Testis (tissue), 3 donors: Measurements from ENCODE around the gene WDR4. TPM values are rescaled to one million over a fixed set of nuclear protein-coding genes. Genes with fewer than 3 reads are reported as not detected.

Experiments used
- DNase-seq: peaks from one replicate; pipeline ENCODE4 v3.0.0-alpha.2; 2019
- H3K27ac ChIP-seq, 2 donors: fragments of 200-600 bp; sonication (generic); one replicate each; pipeline ENCODE4 v1.5.1; 2019
- H3K27me3 ChIP-seq: fragments of 200-600 bp; sonication (generic); one replicate; pipeline ENCODE4 v1.5.1; 2019
- H3K36me3 ChIP-seq: fragments of 200-600 bp; sonication (generic); one replicate; pipeline ENCODE4 v1.5.1; 2017; ENCODE audit warnings: low read depth; ENCODE audit errors: missing control alignments
- H3K4me1 ChIP-seq: fragments of 200-600 bp; sonication (generic); one replicate; pipeline ENCODE4 v1.5.1; 2019
- H3K4me3 ChIP-seq, 2 donors: fragments of 200-600 bp; sonication (generic); one replicate each; pipeline ENCODE4 v1.5.1; 2017 to 2019
- H3K9me3 ChIP-seq: fragments of 200-600 bp; sonication (generic); one replicate; pipeline ENCODE4 v1.5.1; 2017
- CTCF ChIP-seq, 3 experiments: fragments of 450-650 bp in 2 of 3; fragments of 200-600 bp in 1 of 3; sonication (generic) in 1 of 3; IDR thresholded peaks; one replicate each; pipeline ENCODE4 v1.5.1; 2016 to 2019; ENCODE audit warnings: antibody characterized with exemption in 3 of 3, mild to moderate bottlenecking in 2 of 3, moderate library complexity in 1 of 3
- POLR2A ChIP-seq: fragments of 450-650 bp; IDR thresholded peaks from one replicate; pipeline ENCODE4 v1.6.1; 2017; ENCODE audit warnings: antibody characterized with exemption, mild to moderate bottlenecking, moderate library complexity
- WGBS, 2 donors: methylation state at CpG; one replicate each; pipeline ENCODE4 v1.1.5; 2018; 5-methylcytosine and 5-hydroxymethylcytosine counted together
- intact Hi-C: fragments of 100-400 bp; cut with DNase I; formaldehyde crosslinking; loops from one replicate; pipeline ENCODE4 v1.15.1; 2023; ENCODE audit warnings: low total_unique reads
- polyA plus RNA-seq: library from polyadenylated mRNA; stranded (reverse); fragments of 350-450 nt; fragmentation: Illumina TruSeq; extraction: RNeasy Lipid Tissue Mini Kit (QIAGEN cat#74804); gene quantifications from one replicate; pipeline ENCODE4 v1.2.3, GENCODE V29; 2014; ENCODE audit warnings: low read depth, low replicate concordance; ENCODE audit not compliant: insufficient read depth
- total RNA-seq, 2 donors: library from RNA; depleted of rRNA; stranded (reverse); fragments of >200 nt; gene quantifications; one replicate each; pipeline ENCODE4 v1.2.3, GENCODE V29; 2016

The WDR4 gene
- total and polyA plus RNA-seq, 3 donors from 2014 or later, result 14.2 to 24.9 (median 24.8) TPM

GRCh38 chr21:42854246-42855010, 24.9 kb downstream of the WDR4 start:
- TF ChIP-seq POLR2A, result no peak
- no peak for TF ChIP-seq CTCF (IDR thresholded peaks at IDR 0.05)
- no peaks in the 10 kb centered on the region for H3K4me1 ChIP-seq
- no peaks in the 10 kb centered on the region for H3K9me3 ChIP-seq
- intact Hi-C loops, result no loop called here
- no peak for DNase-seq
- 93 to 95% methylated on average over 19 to 28 of the region's 28 CpGs for WGBS, 2 donors
- no peaks in the 10 kb centered on the region for H3K27me3 ChIP-seq
- no peak overlapping the region for H3K4me3 ChIP-seq
- H3K36me3 ChIP-seq, result no peaks in the 10 kb centered on the region
- H3K27ac ChIP-seq, result no peak overlapping the region

GRCh38 chr21:42853621-42854020, 25.7 kb downstream of the WDR4 start:
- TF ChIP-seq CTCF (IDR thresholded peaks at IDR 0.05), result no peak
- intact Hi-C loops, result no loop called here
- no peaks in the 10 kb centered on the region for H3K36me3 ChIP-seq
- DNase-seq, result no peak
- no peaks in the 10 kb centered on the region for H3K27me3 ChIP-seq
- no peak overlapping the region for H3K4me3 ChIP-seq
- 98 to 100% methylated on average over 7 to 20 of the region's 20 CpGs for WGBS, 2 donors
- H3K4me1 ChIP-seq, result no peaks in the 10 kb centered on the region
- H3K9me3 ChIP-seq, result no peaks in the 10 kb centered on the region
- H3K27ac ChIP-seq, result no peak overlapping the region

GRCh38 chr21:42852925-42853570, 26.3 kb downstream of the WDR4 start:
- H3K36me3 ChIP-seq, result no peaks in the 10 kb centered on the region
- intact Hi-C loops, result no loop called here
- TF ChIP-seq CTCF (IDR thresholded peaks at IDR 0.05) (no peak), POLR2A (no peak)

GRCh38 chr21:42851812-42852665, 27.3 kb downstream of the WDR4 start:
- Histone ChIP-seq H3K4me1 (no peaks in the 10 kb centered on the region), H3K27ac (no peak overlapping the region), H3K9me3 (no peaks in the 10 kb centered on the region), H3K27me3 (no peaks in the 10 kb centered on the region), H3K36me3 (no peaks in the 10 kb centered on the region), H3K4me3 (no peak overlapping the region)
- no peak for TF ChIP-seq POLR2A
- no peak for TF ChIP-seq CTCF (IDR thresholded peaks at IDR 0.05)
- no peak for DNase-seq
- WGBS, 2 donors, result 91 to 93% methylated on average over 12 to 19 of the region's 19 CpGs
- intact Hi-C loops, result no loop called here

More at GRCh38 chr21:42852925-42853570, 26.3 kb downstream of the WDR4 start:
- no peak for DNase-seq
- Histone ChIP-seq H3K27ac (no peak overlapping the region), H3K4me1 (no peaks in the 10 kb centered on the region), H3K27me3 (no peaks in the 10 kb centered on the region), H3K9me3 (no peaks in the 10 kb centered on the region), H3K4me3 (no peak overlapping the region)
- WGBS, 2 donors, result 97 to 99% methylated on average over 10 to 20 of the region's 20 CpGs
